Testis (tissue), 3 donors: Measurements from ENCODE around the gene FMNL2. TPM values are rescaled to one million over a fixed set of nuclear protein-coding genes. Genes with fewer than 3 reads are reported as not detected.

Experiments used
- DNase-seq: peaks from one replicate; pipeline ENCODE4 v3.0.0-alpha.2; 2019
- H3K27ac ChIP-seq, 2 donors: fragments of 200-600 bp; sonication (generic); one replicate each; pipeline ENCODE4 v1.5.1; 2019
- H3K27me3 ChIP-seq: fragments of 200-600 bp; sonication (generic); one replicate; pipeline ENCODE4 v1.5.1; 2019
- H3K36me3 ChIP-seq: fragments of 200-600 bp; sonication (generic); one replicate; pipeline ENCODE4 v1.5.1; 2017; ENCODE audit warnings: low read depth; ENCODE audit errors: missing control alignments
- H3K4me1 ChIP-seq: fragments of 200-600 bp; sonication (generic); one replicate; pipeline ENCODE4 v1.5.1; 2019
- H3K4me3 ChIP-seq, 2 donors: fragments of 200-600 bp; sonication (generic); one replicate each; pipeline ENCODE4 v1.5.1; 2017 to 2019
- H3K9me3 ChIP-seq: fragments of 200-600 bp; sonication (generic); one replicate; pipeline ENCODE4 v1.5.1; 2017
- CTCF ChIP-seq, 3 experiments: fragments of 450-650 bp in 2 of 3; fragments of 200-600 bp in 1 of 3; sonication (generic) in 1 of 3; IDR thresholded peaks; one replicate each; pipeline ENCODE4 v1.5.1; 2016 to 2019; ENCODE audit warnings: antibody characterized with exemption in 3 of 3, mild to moderate bottlenecking in 2 of 3, moderate library complexity in 1 of 3
- POLR2A ChIP-seq: fragments of 450-650 bp; IDR thresholded peaks from one replicate; pipeline ENCODE4 v1.6.1; 2017; ENCODE audit warnings: antibody characterized with exemption, mild to moderate bottlenecking, moderate library complexity
- WGBS, 2 donors: methylation state at CpG; one replicate each; pipeline ENCODE4 v1.1.5; 2018; 5-methylcytosine and 5-hydroxymethylcytosine counted together
- intact Hi-C: fragments of 100-400 bp; cut with DNase I; formaldehyde crosslinking; loops from one replicate; pipeline ENCODE4 v1.15.1; 2023; ENCODE audit warnings: low total_unique reads
- polyA plus RNA-seq: library from polyadenylated mRNA; stranded (reverse); fragments of 350-450 nt; fragmentation: Illumina TruSeq; extraction: RNeasy Lipid Tissue Mini Kit (QIAGEN cat#74804); gene quantifications from one replicate; pipeline ENCODE4 v1.2.3, GENCODE V29; 2014; ENCODE audit warnings: low read depth, low replicate concordance; ENCODE audit not compliant: insufficient read depth
- total RNA-seq, 2 donors: library from RNA; depleted of rRNA; stranded (reverse); fragments of >200 nt; gene quantifications; one replicate each; pipeline ENCODE4 v1.2.3, GENCODE V29; 2016

Gene FMNL2
- total and polyA plus RNA-seq, 3 donors from 2014 or later, result 15.4 to 19.8 (median 16.8) TPM

- H3K4me3 ChIP-seq, result no peak overlapping the region
- no peak for DNase-seq
- H3K4me1 ChIP-seq, result peaks cover 3% of the 10 kb centered on the region
- no peak overlapping the region for H3K27ac ChIP-seq
- H3K36me3 ChIP-seq, result no peaks in the 10 kb centered on the region
- WGBS, 2 donors, result 78 to 81% methylated on average over 5 to 7 of the region's 7 CpGs
- H3K27me3 ChIP-seq, result no peaks in the 10 kb centered on the region
- TF ChIP-seq CTCF (IDR thresholded peaks at IDR 0.05) (no peak), POLR2A (no peak)
- intact Hi-C loops, result no loop called here
- H3K9me3 ChIP-seq, result no peaks in the 10 kb centered on the region
Observed at GRCh38 chr2:152587187-152587947, 252.4 kb downstream of the FMNL2 start.

DNA sequence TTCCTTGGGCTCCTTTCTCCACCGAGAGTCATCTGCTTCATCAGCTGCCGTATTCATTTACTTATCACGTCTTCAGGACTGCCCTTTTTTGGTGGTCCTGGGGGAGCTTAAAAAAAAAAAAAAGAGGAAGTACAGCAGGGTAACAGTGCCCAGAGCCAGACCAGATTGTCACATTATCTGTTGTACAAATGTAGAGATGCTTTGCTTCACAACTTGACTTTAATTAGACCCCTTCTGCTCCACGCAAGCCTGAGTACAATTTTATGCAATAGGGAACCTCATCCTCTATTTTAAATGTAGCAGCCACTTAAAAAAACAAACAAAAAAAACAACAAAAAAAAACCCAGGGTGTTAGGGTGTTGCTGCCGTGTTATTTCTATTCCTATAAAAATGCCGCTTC is 254.0 kb downstream of the FMNL2 start:
- Histone ChIP-seq H3K27ac (no peak overlapping the region), H3K27me3 (no peaks in the 10 kb centered on the region), H3K4me1 (peaks cover 3% of the 10 kb centered on the region), H3K4me3 (no peak overlapping the region), H3K36me3 (no peaks in the 10 kb centered on the region), H3K9me3 (no peaks in the 10 kb centered on the region)
- WGBS, 2 donors, result 80 to 83% methylated on average over 6 of the region's 6 CpGs
- intact Hi-C loops, result no loop called here
- TF ChIP-seq POLR2A (no peak), CTCF (IDR thresholded peaks at IDR 0.05) (no peak)
- no peak for DNase-seq

GRCh38 chr2:152594022-152594766 is 259.2 kb downstream of the FMNL2 start:
- H3K4me3 ChIP-seq, result no peak overlapping the region
- no peaks in the 10 kb centered on the region for H3K4me1 ChIP-seq
- no peak overlapping the region for H3K27ac ChIP-seq
- no peaks in the 10 kb centered on the region for H3K27me3 ChIP-seq
- no peaks in the 10 kb centered on the region for H3K36me3 ChIP-seq
- WGBS, 2 donors, result 72 to 79% methylated on average over 6 of the region's 6 CpGs
- H3K9me3 ChIP-seq, result no peaks in the 10 kb centered on the region
- peak; percentile 49 for DNase-seq
- intact Hi-C loops, result no loop called here
- TF ChIP-seq POLR2A (no peak), CTCF (IDR thresholded peaks at IDR 0.05) (no peak)

DNA sequence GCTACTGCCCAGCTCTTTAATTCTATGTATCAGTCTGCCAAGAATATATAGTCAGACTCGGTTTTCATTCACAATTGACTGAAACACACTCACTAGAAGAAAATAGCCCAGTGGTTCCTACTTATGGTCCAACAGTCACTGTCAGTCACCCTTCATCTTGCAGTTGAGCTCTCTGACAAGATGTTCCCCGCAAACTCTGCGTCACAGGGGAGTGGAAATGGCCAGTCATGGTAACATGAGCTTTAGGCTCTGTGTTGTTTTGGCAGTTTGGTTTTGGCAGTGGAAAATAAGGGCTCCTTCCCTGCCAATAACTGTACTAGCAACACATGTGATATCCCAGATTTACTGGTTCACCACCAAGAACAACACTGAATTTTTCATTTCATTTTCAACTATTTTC is 259.8 kb downstream of the FMNL2 start:
- intact Hi-C loops, result no loop called here
- WGBS, 2 donors, result 45 to 50% methylated on average over 3 of the region's 3 CpGs
- Histone ChIP-seq H3K27ac (no peak overlapping the region), H3K9me3 (no peaks in the 10 kb centered on the region), H3K27me3 (no peaks in the 10 kb centered on the region), H3K36me3 (no peaks in the 10 kb centered on the region), H3K4me1 (no peaks in the 10 kb centered on the region), H3K4me3 (no peak overlapping the region)
- TF ChIP-seq CTCF (IDR thresholded peaks at IDR 0.05) (no peak), POLR2A (no peak)
- DNase-seq, result peak; percentile 60
